H9 (cell line): ENCODE measurements around the gene PRH1. TPM values are rescaled to one million over a fixed set of nuclear protein-coding genes. Genes with fewer than 3 reads are reported as not detected.

Source experiments
- DNase-seq: peaks from one replicate; pipeline ENCODE4 v3.0.0-alpha.2; 2017
- H2AFZ ChIP-seq: one replicate; pipeline ENCODE4 v1.6.1; 2013; ENCODE audit warnings: mild to moderate bottlenecking, low read length, control low read depth, moderate library complexity
- H2AK5ac ChIP-seq: 2 replicates; pipeline ENCODE4 v1.6.1; 2013; ENCODE audit warnings: low read length, control low read depth, mixed read lengths; ENCODE audit not compliant: insufficient read length
- H2BK120ac ChIP-seq: one replicate; pipeline ENCODE4 v1.6.1; 2013; ENCODE audit warnings: low read depth, mild to moderate bottlenecking, low read length, control low read depth, inconsistent platforms; ENCODE audit not compliant: poor library complexity, severe bottlenecking
- H2BK12ac ChIP-seq: 2 replicates; pipeline ENCODE4 v1.6.1; 2013; ENCODE audit warnings: low read length, control low read depth, mixed read lengths, low read depth; ENCODE audit not compliant: insufficient read length
- H2BK15ac ChIP-seq: 2 replicates; pipeline ENCODE4 v1.6.1; 2013; ENCODE audit warnings: low read depth, low read length, control low read depth
- H2BK20ac ChIP-seq: one replicate; pipeline ENCODE4 v1.6.1; 2013; ENCODE audit warnings: low read depth, mild to moderate bottlenecking, low read length, control low read depth, inconsistent platforms; ENCODE audit not compliant: poor library complexity, severe bottlenecking
- H2BK5ac ChIP-seq: 2 replicates; pipeline ENCODE4 v1.6.1; 2013; ENCODE audit warnings: low read length, control low read depth, mixed read lengths; ENCODE audit not compliant: insufficient read length
- H3K14ac ChIP-seq: 2 replicates; pipeline ENCODE4 v1.6.1; 2013; ENCODE audit warnings: low read length, control low read depth; ENCODE audit not compliant: insufficient read depth
- H3K18ac ChIP-seq: 2 replicates; pipeline ENCODE4 v1.6.1; 2013; ENCODE audit warnings: low read depth, mild to moderate bottlenecking, mixed read lengths, low read length, control low read depth; ENCODE audit not compliant: insufficient read length
- H3K23ac ChIP-seq: 2 replicates; pipeline ENCODE4 v1.6.1; 2013; ENCODE audit warnings: low read length, control low read depth, mixed read lengths, low read depth; ENCODE audit not compliant: insufficient read length
- H3K23me2 ChIP-seq: 2 replicates; pipeline ENCODE4 v1.6.1; 2013; ENCODE audit warnings: low read depth, mild to moderate bottlenecking, mixed read lengths, low read length, control low read depth; ENCODE audit not compliant: insufficient read length, poor library complexity, severe bottlenecking
- H3K27ac ChIP-seq: 2 replicates; pipeline ENCODE4 v1.5.1; 2013; ENCODE audit warnings: low read length, control low read depth, mixed read lengths, low read depth; ENCODE audit not compliant: insufficient read length
- H3K27me3 ChIP-seq: 2 replicates; pipeline ENCODE4 v1.6.1; 2013; ENCODE audit warnings: low read length, control low read depth, inconsistent platforms; ENCODE audit not compliant: insufficient read depth
- H3K4ac ChIP-seq: 2 replicates; pipeline ENCODE4 v1.6.1; 2013; ENCODE audit warnings: low read depth, mild to moderate bottlenecking, control low read depth, inconsistent platforms, low read length, moderate library complexity
- H3K4me1 ChIP-seq: 2 replicates; pipeline ENCODE4 v1.6.1; 2013; ENCODE audit warnings: low read length, control low read depth, inconsistent platforms; ENCODE audit not compliant: insufficient read depth
- H3K4me2 ChIP-seq: 2 replicates; pipeline ENCODE4 v1.6.1; 2013; ENCODE audit warnings: low read length, control low read depth, mixed read lengths; ENCODE audit not compliant: insufficient read length, insufficient read depth
- H3K56ac ChIP-seq: 2 replicates; pipeline ENCODE4 v1.6.1; 2013; ENCODE audit warnings: low read depth, mild to moderate bottlenecking, mixed read lengths, low read length, control low read depth; ENCODE audit not compliant: insufficient read length
- H3K79me1 ChIP-seq: 2 replicates; pipeline ENCODE4 v1.6.1; 2013; ENCODE audit warnings: low read depth, mild to moderate bottlenecking, moderate library complexity, low read length, control low read depth, inconsistent platforms; ENCODE audit not compliant: insufficient read depth, poor library complexity, severe bottlenecking
- H3K79me2 ChIP-seq: 2 replicates; pipeline ENCODE4 v1.6.1; 2013; ENCODE audit warnings: low read length, control low read depth, inconsistent platforms; ENCODE audit not compliant: insufficient read depth
- H3K9ac ChIP-seq: 2 replicates; pipeline ENCODE4 v1.6.1; 2013; ENCODE audit warnings: low read length, control low read depth, mixed read lengths; ENCODE audit not compliant: insufficient read length; ENCODE audit errors: extremely low read depth
- H3K9me3 ChIP-seq: one replicate; pipeline ENCODE4 v1.6.1; 2013; ENCODE audit warnings: low read depth, low read length, inconsistent platforms; ENCODE audit not compliant: control insufficient read depth
- H3T11ph ChIP-seq: one replicate; pipeline ENCODE4 v1.6.1; 2013; ENCODE audit warnings: mild to moderate bottlenecking, low read length, control low read depth, inconsistent platforms
- H4K20me1 ChIP-seq: one replicate; pipeline ENCODE4 v1.6.1; 2013; ENCODE audit not compliant: control insufficient read depth, insufficient read length, insufficient read depth
- H4K5ac ChIP-seq: 2 replicates; pipeline ENCODE4 v1.6.1; 2013; ENCODE audit warnings: low read depth, mild to moderate bottlenecking, mixed read lengths, low read length, control low read depth; ENCODE audit not compliant: insufficient read length
- H4K8ac ChIP-seq: replicated peaks from 2 replicates; pipeline ENCODE4 v1.6.1; 2013; ENCODE audit warnings: low read length, control low read depth, mixed read lengths, low read depth; ENCODE audit not compliant: insufficient read length
- H4K91ac ChIP-seq: 2 replicates; pipeline ENCODE4 v1.6.1; 2013; ENCODE audit warnings: low read depth, mild to moderate bottlenecking, moderate library complexity, mixed read lengths, low read length, control low read depth; ENCODE audit not compliant: insufficient read length
- H3K27ac Mint-ChIP-seq, 3 experiments: 2 replicates in 2 of 3; 3 replicates in 1 of 3; pipeline ENCODE4 v1.8.0; 2020 to 2021; ENCODE audit warnings: mixed read lengths in 3 of 3, mild to moderate bottlenecking in 1 of 3, moderate library complexity in 1 of 3
- H3K27me3 Mint-ChIP-seq: 2 replicates; pipeline ENCODE4 v1.8.0; 2021; ENCODE audit warnings: low read depth, mild to moderate bottlenecking, moderate library complexity, mixed read lengths
- H3K36me3 Mint-ChIP-seq, 3 experiments: 2 replicates in 2 of 3; 3 replicates in 1 of 3; pipeline ENCODE4 v1.8.0; 2020 to 2021; ENCODE audit warnings: low read depth in 3 of 3, mixed read lengths in 3 of 3; ENCODE audit not compliant: insufficient read depth in 1 of 3
- H3K4me1 Mint-ChIP-seq, 2 experiments: 2 replicates each; pipeline ENCODE4 v1.8.0; 2020; ENCODE audit warnings: mixed read lengths in 2 of 2
- H3K4me3 Mint-ChIP-seq, 2 experiments: 2 replicates in 1 of 2; 3 replicates in 1 of 2; pipeline ENCODE4 v1.8.0; 2020 to 2021; ENCODE audit warnings: mild to moderate bottlenecking in 2 of 2, mixed read lengths in 2 of 2, moderate library complexity in 1 of 2
- H3K9me3 Mint-ChIP-seq, 2 experiments: 2 replicates in 1 of 2; 3 replicates in 1 of 2; pipeline ENCODE4 v1.8.0; 2020; ENCODE audit warnings: mild to moderate bottlenecking in 2 of 2, mixed read lengths in 2 of 2, moderate library complexity in 1 of 2
- WGBS: extraction: QIAGEN DNeasy Blood & Tissue Kit; methylation state at CpG from one replicate; pipeline ENCODE4 v1.1.7; 2013; ENCODE audit warnings: missing lambda C conversion rate, low lambda C conversion rate, mixed read lengths; ENCODE audit not compliant: insufficient read length; ENCODE audit errors: extremely low coverage; 5-methylcytosine and 5-hydroxymethylcytosine counted together
- total RNA-seq: library from RNA; stranded (reverse); gene quantifications from 2 replicates; pipeline ENCODE4 v1.2.1, GENCODE V29; 2021
- TF ChIP-seq, protein P1 (sequence below): fragments of 200-600 bp; sonication (generic); conservative IDR thresholded peaks from 3 replicates; pipeline ENCODE4 v1.8.0; 2021; ENCODE audit warnings: antibody characterized with exemption, mild to moderate bottlenecking

The PRH1 gene
- total RNA-seq, 1 experiment from 2014 or later, result 14.9 TPM

DNA sequence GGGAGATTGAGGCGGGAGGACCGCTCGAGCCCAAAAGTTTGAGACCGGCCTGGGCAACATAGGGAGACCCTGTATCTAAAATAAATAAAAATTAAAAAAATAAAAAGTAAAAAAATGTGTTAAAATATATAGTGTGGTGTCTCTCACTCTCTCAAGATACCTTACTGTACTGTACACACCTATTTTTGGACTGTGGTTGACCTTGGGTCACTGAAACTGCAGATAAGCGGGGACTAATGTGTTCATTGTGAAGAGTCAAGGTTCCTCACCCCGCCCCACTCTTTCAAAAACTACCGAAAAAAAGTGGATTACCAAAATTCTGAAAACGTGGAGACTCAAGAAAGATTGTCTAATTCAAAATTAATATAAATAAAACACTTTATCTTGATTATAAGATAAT lies 26.3 kb upstream of the PRH1 start:
- H3K18ac ChIP-seq, result no peak overlapping the region
- no peaks in the 10 kb centered on the region; a peak in 1 of 5 replicates for H3K9me3 Mint-ChIP-seq
- no peak overlapping the region for H3K14ac ChIP-seq
- no peak overlapping the region for H2BK5ac ChIP-seq
- TF ChIP-seq, protein P1, sequence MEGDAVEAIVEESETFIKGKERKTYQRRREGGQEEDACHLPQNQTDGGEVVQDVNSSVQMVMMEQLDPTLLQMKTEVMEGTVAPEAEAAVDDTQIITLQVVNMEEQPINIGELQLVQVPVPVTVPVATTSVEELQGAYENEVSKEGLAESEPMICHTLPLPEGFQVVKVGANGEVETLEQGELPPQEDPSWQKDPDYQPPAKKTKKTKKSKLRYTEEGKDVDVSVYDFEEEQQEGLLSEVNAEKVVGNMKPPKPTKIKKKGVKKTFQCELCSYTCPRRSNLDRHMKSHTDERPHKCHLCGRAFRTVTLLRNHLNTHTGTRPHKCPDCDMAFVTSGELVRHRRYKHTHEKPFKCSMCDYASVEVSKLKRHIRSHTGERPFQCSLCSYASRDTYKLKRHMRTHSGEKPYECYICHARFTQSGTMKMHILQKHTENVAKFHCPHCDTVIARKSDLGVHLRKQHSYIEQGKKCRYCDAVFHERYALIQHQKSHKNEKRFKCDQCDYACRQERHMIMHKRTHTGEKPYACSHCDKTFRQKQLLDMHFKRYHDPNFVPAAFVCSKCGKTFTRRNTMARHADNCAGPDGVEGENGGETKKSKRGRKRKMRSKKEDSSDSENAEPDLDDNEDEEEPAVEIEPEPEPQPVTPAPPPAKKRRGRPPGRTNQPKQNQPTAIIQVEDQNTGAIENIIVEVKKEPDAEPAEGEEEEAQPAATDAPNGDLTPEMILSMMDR, result no peak
- H3K4me1 ChIP-seq, result no peaks in the 10 kb centered on the region
- no peak for DNase-seq
- no peak overlapping the region for H3K23ac ChIP-seq
- no peak overlapping the region for H3K27ac ChIP-seq
- no peak overlapping the region for H4K5ac ChIP-seq
- H3T11ph ChIP-seq, result no peak overlapping the region
- peaks cover 0 to 3% of the 10 kb centered on the region in 2 experiments; a peak in 2 of 4 replicates for H3K4me1 Mint-ChIP-seq
- H4K20me1 ChIP-seq, result no peaks in the 10 kb centered on the region
- no peak overlapping the region for H2BK20ac ChIP-seq
- no peak overlapping the region for H3K4ac ChIP-seq
- no peaks in the 10 kb centered on the region for H3K79me1 ChIP-seq
- H2BK12ac ChIP-seq, result no peak overlapping the region
- H2AFZ ChIP-seq, result no peak overlapping the region
- H2BK120ac ChIP-seq, result no peak overlapping the region
- no peak overlapping the region for H3K56ac ChIP-seq
- no peak overlapping the region for H3K4me2 ChIP-seq
- H4K91ac ChIP-seq, result no peak overlapping the region
- H2AK5ac ChIP-seq, result no peak overlapping the region
- no peak overlapping the region for H3K27ac Mint-ChIP-seq
- no peaks in the 10 kb centered on the region for H3K79me2 ChIP-seq
- no CpG with 5 or more reads among the region's 8 CpGs for WGBS
- no peaks in the 10 kb centered on the region for H3K27me3 Mint-ChIP-seq
- no peak overlapping the region for H3K4me3 Mint-ChIP-seq
- H3K9me3 ChIP-seq, result no peaks in the 10 kb centered on the region
- peaks cover 0 to 5% (median 0%) of the 10 kb centered on the region in 3 experiments; a peak in 2 of 7 replicates for H3K36me3 Mint-ChIP-seq
- no peak overlapping the region for H3K9ac ChIP-seq
- no peak overlapping the region for H4K8ac ChIP-seq
- H2BK15ac ChIP-seq, result no peak overlapping the region
- H3K23me2 ChIP-seq, result no peaks in the 10 kb centered on the region
- H3K27me3 ChIP-seq, result no peaks in the 10 kb centered on the region
